Measurements from ENCODE around the gene SSTR1. TPM values are rescaled to one million over a fixed set of nuclear protein-coding genes. Genes with fewer than 3 reads are reported as not detected.
A peak's percentile ranks its signal among the peaks of the same experiment; 100 is the strongest.

SSTR1 gene
- total and polyA plus RNA-seq, 7 donors, result 0.21 to 0.60 (median 0.39) TPM

GRCh38 chr14:38212111-38212510, 4.4 kb downstream of the SSTR1 start:
- DNase-seq (no peak), ATAC-seq (no peak)
- intact Hi-C loops (cut with DNase I), result no loop called here
- Histone ChIP-seq H3K4me1 (no peaks in the 10 kb centered on the region), H3K27me3 (ENCODE audit: insufficient read depth in 3 of 3, low read length in 2 of 3) (peaks cover 0 to 55% (median 18%) of the 10 kb centered on the region in 3 donors), H3K4me3 (peak overlapping the region; percentile 62), H3K36me3 (ENCODE audit: insufficient read depth in 1 of 2, low read depth in 1 of 2) (no peaks in the 10 kb centered on the region), H3K9me3 (no peaks in the 10 kb centered on the region), H3K27ac (no peak overlapping the region)
- TF ChIP-seq, protein P1, sequence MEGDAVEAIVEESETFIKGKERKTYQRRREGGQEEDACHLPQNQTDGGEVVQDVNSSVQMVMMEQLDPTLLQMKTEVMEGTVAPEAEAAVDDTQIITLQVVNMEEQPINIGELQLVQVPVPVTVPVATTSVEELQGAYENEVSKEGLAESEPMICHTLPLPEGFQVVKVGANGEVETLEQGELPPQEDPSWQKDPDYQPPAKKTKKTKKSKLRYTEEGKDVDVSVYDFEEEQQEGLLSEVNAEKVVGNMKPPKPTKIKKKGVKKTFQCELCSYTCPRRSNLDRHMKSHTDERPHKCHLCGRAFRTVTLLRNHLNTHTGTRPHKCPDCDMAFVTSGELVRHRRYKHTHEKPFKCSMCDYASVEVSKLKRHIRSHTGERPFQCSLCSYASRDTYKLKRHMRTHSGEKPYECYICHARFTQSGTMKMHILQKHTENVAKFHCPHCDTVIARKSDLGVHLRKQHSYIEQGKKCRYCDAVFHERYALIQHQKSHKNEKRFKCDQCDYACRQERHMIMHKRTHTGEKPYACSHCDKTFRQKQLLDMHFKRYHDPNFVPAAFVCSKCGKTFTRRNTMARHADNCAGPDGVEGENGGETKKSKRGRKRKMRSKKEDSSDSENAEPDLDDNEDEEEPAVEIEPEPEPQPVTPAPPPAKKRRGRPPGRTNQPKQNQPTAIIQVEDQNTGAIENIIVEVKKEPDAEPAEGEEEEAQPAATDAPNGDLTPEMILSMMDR (IDR thresholded peaks at IDR 0.05), result no peak

DNA sequence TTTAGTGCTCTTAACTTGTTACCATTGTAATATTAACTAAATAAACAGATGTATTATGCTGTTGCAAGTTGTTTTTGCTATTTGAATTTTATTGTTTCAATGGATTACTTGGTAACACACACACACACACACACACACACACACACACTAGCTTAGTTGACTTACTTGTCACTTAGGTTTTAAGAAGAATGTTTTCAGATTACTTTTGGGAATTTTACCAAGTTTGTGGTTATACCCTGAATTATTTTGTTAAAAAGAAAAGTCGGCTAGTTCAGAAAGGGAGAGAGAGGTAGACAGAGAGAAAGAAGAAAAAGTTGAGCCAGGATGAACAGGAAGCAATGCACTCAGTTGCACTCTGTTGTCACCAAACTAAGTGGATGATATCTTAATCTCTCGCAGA, 5.3 kb downstream of the SSTR1 start:
- H3K9me3 ChIP-seq, result no peaks in the 10 kb centered on the region
- no peak overlapping the region for H3K4me3 ChIP-seq
- TF ChIP-seq, protein P1 (IDR thresholded peaks at IDR 0.05), result no peak
- no peaks in the 10 kb centered on the region for H3K4me1 ChIP-seq
- H3K36me3 ChIP-seq (ENCODE audit: insufficient read depth in 1 of 2, low read depth in 1 of 2), result no peaks in the 10 kb centered on the region
- ATAC-seq, result no peak
- intact Hi-C loops (cut with DNase I), result no loop called here
- H3K27ac ChIP-seq, result no peak overlapping the region
- no peak for DNase-seq
- 62 to 86% (median 66%) methylated on average over 2 of the region's 2 CpGs for WGBS, 3 donors
- H3K27me3 ChIP-seq (ENCODE audit: insufficient read depth in 3 of 3, low read length in 2 of 3), result peaks cover 0 to 46% (median 18%) of the 10 kb centered on the region in 3 donors

DNA sequence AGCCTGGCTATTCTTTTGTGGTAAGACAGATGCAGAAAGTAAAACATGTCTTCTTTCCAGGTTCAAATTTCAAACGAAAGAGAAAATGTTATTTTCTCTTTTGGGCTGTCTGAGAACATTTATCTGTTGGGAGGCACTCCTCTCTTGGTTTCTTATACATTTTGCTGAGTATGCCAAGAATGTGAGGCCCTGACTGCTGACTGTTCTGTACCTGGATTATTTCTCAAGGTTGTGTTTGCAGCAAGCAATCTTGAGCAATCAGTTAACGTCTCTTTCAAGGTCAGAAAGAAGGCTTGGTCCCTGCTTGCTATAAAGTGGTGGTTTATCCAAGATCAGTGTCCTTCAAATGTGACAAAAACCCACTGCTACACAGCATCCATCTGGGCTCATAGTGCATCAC, 9.8 kb downstream of the SSTR1 start:
- Histone ChIP-seq H3K4me1 (no peaks in the 10 kb centered on the region), H3K27ac (no peak overlapping the region), H3K9me3 (no peaks in the 10 kb centered on the region), H3K4me3 (no peak overlapping the region), H3K36me3 (ENCODE audit: insufficient read depth in 1 of 2, low read depth in 1 of 2) (no peaks in the 10 kb centered on the region), H3K27me3 (ENCODE audit: insufficient read depth in 3 of 3, low read length in 2 of 3) (peaks cover 0 to 2% (median 0%) of the 10 kb centered on the region in 3 donors)
- WGBS, 3 donors, result 27 to 49% (median 35%) methylated on average over 2 of the region's 2 CpGs
- DNase-seq, result no peak
- intact Hi-C loops (cut with DNase I), result no loop called here
- TF ChIP-seq, protein P1 (IDR thresholded peaks at IDR 0.05), result no peak
- no peak for ATAC-seq

DNA sequence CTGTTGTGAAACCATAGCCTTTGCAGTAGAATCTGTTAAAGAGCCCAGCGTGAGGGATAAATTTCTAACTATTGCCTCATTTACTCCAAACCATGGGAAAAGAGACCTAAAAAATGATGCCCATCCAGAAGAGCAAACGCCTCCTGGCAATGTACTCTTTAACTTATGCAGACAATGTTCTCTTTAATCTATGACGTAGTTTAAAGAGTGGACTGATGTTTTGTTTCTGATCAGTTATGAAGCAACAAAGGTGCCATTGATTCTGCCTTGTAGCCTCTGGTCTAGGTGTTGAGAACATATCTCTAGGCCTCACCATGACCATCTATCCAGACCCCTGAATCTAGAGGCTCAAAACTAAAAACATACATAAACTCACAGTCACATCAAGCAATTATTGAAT, 13.4 kb downstream of the SSTR1 start:
- ATAC-seq (no peak), DNase-seq (no peak)
- no peaks in the 10 kb centered on the region for H3K36me3 ChIP-seq (ENCODE audit: insufficient read depth in 1 of 2, low read depth in 1 of 2)
- H3K9me3 ChIP-seq, result no peaks in the 10 kb centered on the region
- 91 to 95% (median 92%) methylated on average over 3 of the region's 3 CpGs for WGBS, 3 donors
- H3K27me3 ChIP-seq (ENCODE audit: insufficient read depth in 3 of 3, low read length in 2 of 3), result no peaks in the 10 kb centered on the region
- no peaks in the 10 kb centered on the region for H3K4me1 ChIP-seq
- H3K4me3 ChIP-seq, result no peak overlapping the region
- intact Hi-C loops (cut with DNase I), result no loop called here
- H3K27ac ChIP-seq, result no peak overlapping the region
- TF ChIP-seq, protein P1 (IDR thresholded peaks at IDR 0.05), result no peak

DNA sequence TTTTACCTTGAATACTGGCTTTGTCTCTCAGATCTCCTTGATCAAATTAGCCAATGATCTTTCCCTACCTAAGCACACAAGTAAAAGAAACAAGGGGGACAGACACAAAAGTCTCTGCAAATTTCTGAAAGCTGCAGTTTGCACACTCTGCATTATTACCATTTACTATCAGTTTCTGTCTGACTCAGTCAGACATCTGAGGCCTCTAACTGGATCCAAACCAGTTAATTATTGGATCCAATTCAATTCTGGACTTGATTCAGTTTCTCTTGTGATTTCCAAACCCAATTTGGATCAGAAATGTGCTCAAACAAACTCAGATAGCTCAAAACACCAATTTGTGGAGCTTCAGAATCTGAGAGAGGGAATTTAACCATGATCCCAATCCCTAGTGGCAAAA, 16.6 kb downstream of the SSTR1 start:
- H3K36me3 ChIP-seq (ENCODE audit: insufficient read depth in 1 of 2, low read depth in 1 of 2), result no peaks in the 10 kb centered on the region
- H3K27me3 ChIP-seq (ENCODE audit: insufficient read depth in 3 of 3, low read length in 2 of 3), result no peaks in the 10 kb centered on the region
- TF ChIP-seq, protein P1 (IDR thresholded peaks at IDR 0.05), result no peak
- H3K9me3 ChIP-seq, result no peaks in the 10 kb centered on the region
- no peak overlapping the region for H3K27ac ChIP-seq
- no peak for ATAC-seq
- no peak overlapping the region for H3K4me3 ChIP-seq
- no peaks in the 10 kb centered on the region for H3K4me1 ChIP-seq
- intact Hi-C loops (cut with DNase I), result no loop called here
- DNase-seq, result no peak
